ENCODE data around the gene MIGA2. TPM values are rescaled to one million over a fixed set of nuclear protein-coding genes. Genes with fewer than 3 reads are reported as not detected.

The MIGA2 gene
- total and polyA plus RNA-seq, 2 of the 4 experiments (the other 2 are of a cell fraction): 12.5 to 25.3 TPM

DNA sequence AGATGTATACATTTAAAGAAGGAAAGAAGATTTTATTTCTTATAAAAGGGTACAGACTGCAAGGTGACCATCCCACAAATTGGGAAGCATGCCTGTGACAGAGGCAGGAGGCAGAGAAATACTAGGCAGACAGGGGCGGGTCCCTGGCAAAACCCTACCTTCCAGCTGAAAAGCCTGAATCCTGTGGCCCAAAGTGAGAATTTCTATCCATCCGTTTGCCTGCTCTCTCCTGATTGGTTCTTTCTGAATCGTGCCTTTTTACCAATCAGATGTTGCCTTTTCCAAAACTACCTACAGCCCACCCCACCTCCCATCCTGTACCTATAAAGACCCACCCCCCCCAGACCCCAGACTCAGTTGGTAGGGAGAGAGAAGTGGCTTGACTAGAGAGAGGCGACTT, 4.9 kb upstream of the MIGA2 start:
- Histone ChIP-seq H3K36me3 (ENCODE audit: control insufficient read depth, insufficient read depth, low read length) (no peaks in the 10 kb centered on the region), H3K9me3 (ENCODE audit: control insufficient read depth, insufficient read depth, low read length) (no peaks in the 10 kb centered on the region), H4K20me1 (ENCODE audit: insufficient read depth, low read length) (peaks cover 6% of the 10 kb centered on the region; the same call in 1 of the 2 replicates), H3K4me1 (ENCODE audit: control insufficient read depth, insufficient read depth, low read length) (peaks cover 10% of the 10 kb centered on the region), H2AK9ac (replicated peaks; ENCODE audit: low read depth, low read length, poor library complexity) (no peak overlapping the region), H4K91ac (ENCODE audit: insufficient read depth, low read depth, low read length) (no peak overlapping the region), H3K18ac (ENCODE audit: low read depth, low read length) (no peak overlapping the region), H3K23ac (ENCODE audit: low read depth, low read length) (no peak overlapping the region), H3K4me2 (ENCODE audit: low read depth, low read length) (no peak overlapping the region), H2BK15ac (ENCODE audit: low read depth, low read length) (no peak overlapping the region), H3K79me1 (ENCODE audit: low read depth in 1 of 2, low read length in 2 of 2) (peaks cover 8 to 14% of the 10 kb centered on the region in 2 experiments), H4K8ac (ENCODE audit: low read depth in 2 of 2, low read length in 2 of 2) (no peak overlapping the region), H3K56ac (ENCODE audit: extremely low read depth, insufficient read depth, low read length) (no peak overlapping the region), H2AFZ (replicated peaks; ENCODE audit: low read length, poor library complexity) (peak overlapping the region; percentile 72), H3K14ac (replicated peaks; ENCODE audit: low read depth, low read length) (no peak overlapping the region), H2BK20ac (ENCODE audit: low read depth, low read length) (no peak overlapping the region), H3K27ac (ENCODE audit: insufficient read depth, low read length) (no peak overlapping the region), H3K27me3 (ENCODE audit: control insufficient read depth, insufficient read depth, low read length) (no peaks in the 10 kb centered on the region), H2BK120ac (ENCODE audit: low read depth, low read length) (no peak overlapping the region), H3K9me1 (ENCODE audit: insufficient read depth, low read length) (peaks cover 9% of the 10 kb centered on the region), H4K5ac (ENCODE audit: low read depth, low read length) (no peak overlapping the region), H3K4ac (ENCODE audit: low read depth, low read length) (no peak overlapping the region), H2AK5ac (ENCODE audit: low read depth, low read length) (no peak overlapping the region), H2BK5ac (ENCODE audit: low read depth, low read length, poor library complexity, severe bottlenecking) (no peak overlapping the region), H3K9ac (ENCODE audit: low read depth, low read length) (no peak overlapping the region), H3K4me3 (ENCODE audit: insufficient read depth, low read depth, low read length) (no peak overlapping the region)
- ATAC-seq (ENCODE audit: low read depth): no peak
- WGBS, 2 experiments (ENCODE audit: extremely low coverage in 2 of 2, insufficient read length in 1 of 2): 25% methylated on average over 3 of the region's 4 CpGs; no CpG with 5 or more reads in 1 of the 2 experiments
- DNase-seq: no peak
- ChIA-PET POLR2A (ENCODE audit: unreplicated experiment) (interaction anchor here (0.5 kb wide), 1 partner anchor 322 kb away, joined by 4 read pairs; no protein-coding TSS in a partner anchor), CTCF (interaction anchor here (0.7 kb wide), 2 partner anchors 18 to 27 kb away, joined by 3 read pairs; no protein-coding TSS in a partner anchor)
- dilution Hi-C loops (cut with HindIII; ENCODE audit: low sequenced_read_pairs, unreplicated experiment): no loop called here
- TF ChIP-seq, protein P1, sequence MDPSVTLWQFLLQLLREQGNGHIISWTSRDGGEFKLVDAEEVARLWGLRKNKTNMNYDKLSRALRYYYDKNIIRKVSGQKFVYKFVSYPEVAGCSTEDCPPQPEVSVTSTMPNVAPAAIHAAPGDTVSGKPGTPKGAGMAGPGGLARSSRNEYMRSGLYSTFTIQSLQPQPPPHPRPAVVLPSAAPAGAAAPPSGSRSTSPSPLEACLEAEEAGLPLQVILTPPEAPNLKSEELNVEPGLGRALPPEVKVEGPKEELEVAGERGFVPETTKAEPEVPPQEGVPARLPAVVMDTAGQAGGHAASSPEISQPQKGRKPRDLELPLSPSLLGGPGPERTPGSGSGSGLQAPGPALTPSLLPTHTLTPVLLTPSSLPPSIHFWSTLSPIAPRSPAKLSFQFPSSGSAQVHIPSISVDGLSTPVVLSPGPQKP (IDR thresholded peaks at IDR 0.05; ENCODE audit: borderline replicate concordance, low read depth, low read length): no peak
- TF ChIP-seq MAFK (IDR thresholded peaks at IDR 0.05; ENCODE audit: low read depth, low read length) (no peak), POLR2A (IDR thresholded peaks at IDR 0.05; ENCODE audit: low read depth, low read length) (no peak), RCOR1 (IDR thresholded peaks at IDR 0.05; ENCODE audit: insufficient replicate concordance, low read length) (no peak), SMC3 (IDR thresholded peaks at IDR 0.05; ENCODE audit: low read depth, low read length) (no peak), CHD1 (IDR thresholded peaks at IDR 0.05; ENCODE audit: low read depth, low read length) (no peak), BHLHE40 (IDR thresholded peaks at IDR 0.05; ENCODE audit: low read depth, low read length) (no peak), RAD21 (IDR thresholded peaks at IDR 0.05; ENCODE audit: low read length) (no peak), MXI1 (IDR thresholded peaks at IDR 0.05; ENCODE audit: borderline replicate concordance, low read depth, low read length) (no peak), FOS (IDR thresholded peaks at IDR 0.05; ENCODE audit: low read depth, low read length) (no peak), CEBPB (IDR thresholded peaks at IDR 0.05; ENCODE audit: low read depth, low read length) (no peak), RFX5 (IDR thresholded peaks at IDR 0.05; ENCODE audit: low read depth, low read length) (no peak), NFE2L2 (IDR thresholded peaks at IDR 0.05; ENCODE audit: low read depth, low read length) (no peak), MAZ (IDR thresholded peaks at IDR 0.05; ENCODE audit: borderline replicate concordance, low read depth, low read length) (no peak)
- TF ChIP-seq, protein P2, sequence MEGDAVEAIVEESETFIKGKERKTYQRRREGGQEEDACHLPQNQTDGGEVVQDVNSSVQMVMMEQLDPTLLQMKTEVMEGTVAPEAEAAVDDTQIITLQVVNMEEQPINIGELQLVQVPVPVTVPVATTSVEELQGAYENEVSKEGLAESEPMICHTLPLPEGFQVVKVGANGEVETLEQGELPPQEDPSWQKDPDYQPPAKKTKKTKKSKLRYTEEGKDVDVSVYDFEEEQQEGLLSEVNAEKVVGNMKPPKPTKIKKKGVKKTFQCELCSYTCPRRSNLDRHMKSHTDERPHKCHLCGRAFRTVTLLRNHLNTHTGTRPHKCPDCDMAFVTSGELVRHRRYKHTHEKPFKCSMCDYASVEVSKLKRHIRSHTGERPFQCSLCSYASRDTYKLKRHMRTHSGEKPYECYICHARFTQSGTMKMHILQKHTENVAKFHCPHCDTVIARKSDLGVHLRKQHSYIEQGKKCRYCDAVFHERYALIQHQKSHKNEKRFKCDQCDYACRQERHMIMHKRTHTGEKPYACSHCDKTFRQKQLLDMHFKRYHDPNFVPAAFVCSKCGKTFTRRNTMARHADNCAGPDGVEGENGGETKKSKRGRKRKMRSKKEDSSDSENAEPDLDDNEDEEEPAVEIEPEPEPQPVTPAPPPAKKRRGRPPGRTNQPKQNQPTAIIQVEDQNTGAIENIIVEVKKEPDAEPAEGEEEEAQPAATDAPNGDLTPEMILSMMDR (conservative IDR thresholded peaks at IDR 0.05; ENCODE audit: low read depth, low read length): no peak
- TF ChIP-seq, protein P3, sequence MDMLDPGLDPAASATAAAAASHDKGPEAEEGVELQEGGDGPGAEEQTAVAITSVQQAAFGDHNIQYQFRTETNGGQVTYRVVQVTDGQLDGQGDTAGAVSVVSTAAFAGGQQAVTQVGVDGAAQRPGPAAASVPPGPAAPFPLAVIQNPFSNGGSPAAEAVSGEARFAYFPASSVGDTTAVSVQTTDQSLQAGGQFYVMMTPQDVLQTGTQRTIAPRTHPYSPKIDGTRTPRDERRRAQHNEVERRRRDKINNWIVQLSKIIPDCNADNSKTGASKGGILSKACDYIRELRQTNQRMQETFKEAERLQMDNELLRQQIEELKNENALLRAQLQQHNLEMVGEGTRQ (IDR thresholded peaks at IDR 0.05; ENCODE audit: low read depth, low read length): no peak
- intact Hi-C loops (cut with micrococcal nuclease): no loop called here
- BruUV-seq (replicated peaks): no TSS peak
- in situ Hi-C loops (cut with MboI; ENCODE audit: low sequenced_read_pairs): no loop called here

Measured in IMR-90 (cell line).